Stimulated activated CD8-positive, alpha-beta memory T cell treated with anti-CD3 and anti-CD28 coated beads, Interleukin-7, amount 100 ng/mL, for 48 hours (primary cell): ENCODE results near the gene CTDSP1.
A peak's percentile ranks its signal among the peaks of the same experiment; 100 is the strongest.

Experiments
- DNase-seq, 2 donors: peaks; one replicate each; pipeline ENCODE4 v3.0.0-alpha.2; 2020; ENCODE audit warnings: low read depth in 1 of 2; ENCODE audit errors: extremely low read depth in 1 of 2

CTDSP1 gene

GRCh38 chr2:218382785-218383184 lies 16.9 kb upstream of the CTDSP1 start:
- no peak for DNase-seq

- DNase-seq: no peak
Observed at GRCh38 chr2:218383892-218384519, 15.7 kb upstream of the CTDSP1 start.

- no peak for DNase-seq
Observed at GRCh38 chr2:218384975-218385374, 14.7 kb upstream of the CTDSP1 start.

- no peak for DNase-seq
Observed at GRCh38 chr2:218386505-218387368, 12.9 kb upstream of the CTDSP1 start.

- DNase-seq: no peak
Observed at GRCh38 chr2:218387369-218388194, 12.1 kb upstream of the CTDSP1 start.

- DNase-seq: no peak
Observed at GRCh38 chr2:218389333-218390150, 10.1 kb upstream of the CTDSP1 start.

- DNase-seq: no peak
Observed at GRCh38 chr2:218391202-218391601, 8.5 kb upstream of the CTDSP1 start.

GRCh38 chr2:218392459-218392858 lies 7.2 kb upstream of the CTDSP1 start:
- DNase-seq: no peak

GRCh38 chr2:218392891-218393462 lies 6.7 kb upstream of the CTDSP1 start:
- no peak for DNase-seq

- no peak for DNase-seq
Observed at GRCh38 chr2:218393750-218394290, 5.8 kb upstream of the CTDSP1 start.

- no peak for DNase-seq
Observed at GRCh38 chr2:218394298-218395089, 5.2 kb upstream of the CTDSP1 start.

- DNase-seq: no peak
Observed at GRCh38 chr2:218395090-218395444, 4.6 kb upstream of the CTDSP1 start.

- no peak for DNase-seq
Observed at GRCh38 chr2:218395456-218395825, 4.2 kb upstream of the CTDSP1 start.

- peak; percentile 86 to 89 for DNase-seq
Observed at GRCh38 chr2:218395826-218396687, 3.6 kb upstream of the CTDSP1 start.

GRCh38 chr2:218396688-218397462 lies 2.8 kb upstream of the CTDSP1 start:
- peak in 1 of 2 donors; percentile 31 for DNase-seq

- DNase-seq: no peak
Observed at GRCh38 chr2:218397463-218397819, 2.2 kb upstream of the CTDSP1 start.

GRCh38 chr2:218397820-218398436 lies 1.7 kb upstream of the CTDSP1 start:
- peak; percentile 39 to 59 for DNase-seq
